IgD-negative memory B cell (primary cell): ENCODE data around the gene ADPRS. TPM values are rescaled to one million over a fixed set of nuclear protein-coding genes. Genes with fewer than 3 reads are reported as not detected.

Experiments used
- polyA plus RNA-seq: library from polyadenylated mRNA; unstranded; fragments of 300-500 nt; fragmentation: Illumina TruSeq; gene quantifications from one replicate; pipeline ENCODE4 v1.2.3, GENCODE V29; 2021

Gene ADPRS
- polyA plus RNA-seq, 1 donor from 2014 or later: 29.7 TPM

Other genes with a start within 250 kb of the ADPRS start
- gene AGO1, start 205.7 kb upstream of the ADPRS start, polyA plus RNA-seq: 6.2 TPM
- 13.1 TPM for gene AGO3, start 157.8 kb upstream of the ADPRS start, polyA plus RNA-seq
- gene TEKT2, start 4.8 kb upstream of the ADPRS start, polyA plus RNA-seq: not detected
- not detected for gene COL8A2, start 36.3 kb downstream of the ADPRS start, polyA plus RNA-seq
- 101 TPM for gene TRAPPC3, start 60.6 kb downstream of the ADPRS start, polyA plus RNA-seq
- 11.4 TPM for gene MAP7D1, start 67.3 kb downstream of the ADPRS start, polyA plus RNA-seq
- 97.9 TPM for gene THRAP3, start 135.6 kb downstream of the ADPRS start, polyA plus RNA-seq
- gene SH3D21, start 217.5 kb downstream of the ADPRS start, polyA plus RNA-seq: 0.46 TPM
- gene EVA1B, start 234.8 kb downstream of the ADPRS start, polyA plus RNA-seq: not detected